Panc1 (cell line): ENCODE measurements around the gene ZNF366.

ENCODE experiments used
- CTCF ChIP-seq: fragments of 450-650 bp; IDR thresholded peaks from 2 replicates; pipeline ENCODE4 v1.5.1; 2017; ENCODE audit warnings: mild to moderate bottlenecking
- POLR2AphosphoS5 ChIP-seq: IDR thresholded peaks from 2 replicates; pipeline ENCODE4 v1.6.1; 2012; ENCODE audit warnings: mild to moderate bottlenecking, low read depth, low read length, moderate library complexity
- REST ChIP-seq, 2 experiments: IDR thresholded peaks; 2 replicates each; pipeline ENCODE4 v1.6.1; 2011 to 2012; ENCODE audit warnings: low read depth in 2 of 2, control low read depth in 1 of 2, low read length in 1 of 2, mild to moderate bottlenecking in 1 of 2, moderate library complexity in 1 of 2; ENCODE audit not compliant: insufficient read depth in 1 of 2
- SIN3A ChIP-seq: IDR thresholded peaks from 2 replicates; pipeline ENCODE4 v1.6.1; 2012; ENCODE audit warnings: low read depth, mild to moderate bottlenecking, low read length, moderate library complexity, borderline replicate concordance; ENCODE audit not compliant: insufficient read depth
- TCF7L2 ChIP-seq: IDR thresholded peaks from 2 replicates; pipeline ENCODE4 v1.6.1; 2011; ENCODE audit warnings: mild to moderate bottlenecking, low read depth, low read length, inconsistent platforms

GRCh38 chr5:72505016-72505415 is 2.2 kb downstream of the ZNF366 start:
- TF ChIP-seq CTCF (no peak), SIN3A (no peak), POLR2AphosphoS5 (no peak), REST (IDR thresholded peaks at IDR 0.05; ENCODE audit: insufficient read depth in 1 of 2, low read depth in 2 of 2, low read length in 1 of 2) (no peak), TCF7L2 (no peak)
